Endothelial cell (in vitro differentiated cells): Measurements from ENCODE around the gene PALMD. TPM values are rescaled to one million over a fixed set of nuclear protein-coding genes. Genes with fewer than 3 reads are reported as not detected.

Experiments used
- DNase-seq: peaks from one replicate; pipeline ENCODE4 v3.0.0; 2021; ENCODE audit warnings: low spot score
- H3K27ac Mint-ChIP-seq: one replicate; pipeline ENCODE4 v1.8.0; 2021; ENCODE audit warnings: mixed read lengths, inconsistent platforms; ENCODE audit not compliant: unreplicated experiment
- H3K27me3 Mint-ChIP-seq: one replicate; pipeline ENCODE4 v1.8.0; 2021; ENCODE audit warnings: mild to moderate bottlenecking, moderate library complexity, mixed read lengths, inconsistent platforms; ENCODE audit not compliant: unreplicated experiment
- H3K36me3 Mint-ChIP-seq: one replicate; pipeline ENCODE4 v1.8.0; 2021; ENCODE audit warnings: mild to moderate bottlenecking, low read depth, mixed read lengths, inconsistent platforms; ENCODE audit not compliant: unreplicated experiment
- H3K4me1 Mint-ChIP-seq: one replicate; pipeline ENCODE4 v1.8.0; 2021; ENCODE audit warnings: mild to moderate bottlenecking, mixed read lengths, inconsistent platforms; ENCODE audit not compliant: unreplicated experiment
- H3K4me3 Mint-ChIP-seq: one replicate; pipeline ENCODE4 v1.8.0; 2021; ENCODE audit warnings: mild to moderate bottlenecking, mixed read lengths, inconsistent platforms; ENCODE audit not compliant: unreplicated experiment
- H3K9me3 Mint-ChIP-seq: one replicate; pipeline ENCODE4 v1.8.0; 2021; ENCODE audit warnings: mixed read lengths, inconsistent platforms; ENCODE audit not compliant: unreplicated experiment
- CTCF ChIP-seq: fragments of 200-600 bp; sonication (generic); IDR thresholded peaks from one replicate; pipeline ENCODE4 v1.5.0; 2021; ENCODE audit warnings: antibody characterized with exemption; ENCODE audit not compliant: unreplicated experiment
- total RNA-seq: library from RNA; stranded (reverse); fragmentation: NEBNext Ultra II Directional; extraction: Animal tissue kit (Norgen Biotek cat#: 25700); gene quantifications from one replicate; pipeline ENCODE4 v1.2.1, GENCODE V29; 2021; ENCODE audit not compliant: unreplicated experiment

The PALMD gene
- total RNA-seq, 1 donor from 2014 or later: 1.9 TPM

- no peaks in the 10 kb centered on the region for H3K9me3 Mint-ChIP-seq
- H3K4me3 Mint-ChIP-seq: no peak overlapping the region
- peaks cover 11% of the 10 kb centered on the region for H3K4me1 Mint-ChIP-seq
- peak; percentile 92 for TF ChIP-seq CTCF
- H3K27ac Mint-ChIP-seq: no peak overlapping the region
- peak; percentile 72 for DNase-seq
- no peaks in the 10 kb centered on the region for H3K36me3 Mint-ChIP-seq
- H3K27me3 Mint-ChIP-seq: peaks cover 1% of the 10 kb centered on the region
Observed at GRCh38 chr1:99707535-99708142, 61.7 kb downstream of the PALMD start.

- Mint-ChIP-seq H3K4me1 (peaks cover under 1% of the 10 kb centered on the region), H3K36me3 (peaks cover 4% of the 10 kb centered on the region), H3K27ac (no peak overlapping the region), H3K4me3 (no peak overlapping the region), H3K27me3 (no peaks in the 10 kb centered on the region), H3K9me3 (no peaks in the 10 kb centered on the region)
- no peak for TF ChIP-seq CTCF
- no peak for DNase-seq
Observed at GRCh38 chr1:99710994-99711393, 65.1 kb downstream of the PALMD start.

- peaks cover 4% of the 10 kb centered on the region for H3K36me3 Mint-ChIP-seq
- no peaks in the 10 kb centered on the region for H3K9me3 Mint-ChIP-seq
- DNase-seq: no peak
- H3K4me1 Mint-ChIP-seq: peaks cover 15% of the 10 kb centered on the region
- no peak for TF ChIP-seq CTCF
- peaks cover 2% of the 10 kb centered on the region for H3K27me3 Mint-ChIP-seq
- H3K4me3 Mint-ChIP-seq: no peak overlapping the region
- no peak overlapping the region for H3K27ac Mint-ChIP-seq
Observed at GRCh38 chr1:99713006-99713405, 67.1 kb downstream of the PALMD start.

GRCh38 chr1:99717005-99717404 lies 71.1 kb downstream of the PALMD start:
- Mint-ChIP-seq H3K4me1 (peaks cover 15% of the 10 kb centered on the region), H3K27ac (peak overlapping the region; percentile 2), H3K4me3 (no peak overlapping the region), H3K9me3 (no peaks in the 10 kb centered on the region), H3K36me3 (peaks cover 4% of the 10 kb centered on the region), H3K27me3 (peaks cover 2% of the 10 kb centered on the region)
- DNase-seq: no peak
- no peak for TF ChIP-seq CTCF

GRCh38 chr1:99723251-99723650 lies 77.3 kb downstream of the PALMD start:
- no peak for TF ChIP-seq CTCF
- H3K36me3 Mint-ChIP-seq: no peaks in the 10 kb centered on the region
- peaks cover 14% of the 10 kb centered on the region for H3K4me1 Mint-ChIP-seq
- peaks cover 2% of the 10 kb centered on the region for H3K27me3 Mint-ChIP-seq
- no peak for DNase-seq
- H3K27ac Mint-ChIP-seq: no peak overlapping the region
- H3K4me3 Mint-ChIP-seq: no peak overlapping the region
- H3K9me3 Mint-ChIP-seq: no peaks in the 10 kb centered on the region
